HL-60/S4 (cell line): ENCODE measurements around the gene KBTBD2.
"Not testable (repeated sequence)": the region's sequence is repeated elsewhere in the genome, so short reads cannot be mapped to it uniquely, and the experiment has no call there.

Experiments
- in situ Hi-C: fragments of 300-500 bp; cut with MboI; formaldehyde crosslinking; loops from 2 replicates; pipeline ENCODE4 v1.14.3; 2022; ENCODE audit warnings: low sequenced_read_pairs

KBTBD2 gene

DNA sequence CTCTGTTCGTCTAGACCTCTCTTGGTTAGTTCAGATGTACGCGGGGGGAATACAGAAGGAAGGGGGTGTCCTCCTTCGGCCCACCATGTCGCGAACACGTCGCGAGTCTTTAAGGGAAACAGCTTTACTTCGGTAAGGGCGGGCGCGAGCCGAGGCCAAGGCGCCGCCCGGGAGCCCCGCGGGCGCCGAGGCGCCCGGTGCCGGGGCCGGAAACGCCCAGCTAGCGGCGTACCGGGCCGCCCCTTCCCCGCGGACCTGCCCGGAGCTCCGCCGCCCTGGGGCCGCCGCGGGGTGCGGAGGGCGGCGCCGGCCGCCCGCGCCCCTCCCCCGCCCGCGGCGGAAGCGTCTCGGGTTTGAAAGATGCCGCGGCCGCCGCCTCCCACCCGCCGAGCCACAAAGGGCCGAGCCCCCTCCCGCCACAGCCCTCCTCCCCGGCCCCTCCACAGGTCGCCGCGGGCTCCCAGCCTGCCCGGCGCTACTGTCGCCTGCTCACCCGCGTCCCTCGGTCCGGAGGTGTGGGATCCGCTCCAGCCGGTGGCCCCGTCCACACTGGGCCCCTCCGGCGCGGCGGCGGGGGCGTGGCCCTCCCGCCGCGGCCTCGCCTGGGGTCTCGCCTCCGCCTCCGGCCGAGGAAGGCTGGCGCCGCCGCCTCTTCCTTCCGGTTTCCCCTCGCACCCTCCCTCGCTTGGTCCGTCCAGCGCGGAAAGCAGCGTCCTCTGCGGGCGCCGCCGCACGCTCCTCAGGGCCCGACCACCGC lies at the start of gene KBTBD2:
TSS of gene KBTBD2 (minus strand) at position 718 of the 757 bp plus-strand sequence. CDS start 12,156 bp downstream, outside the sequence.
- in situ Hi-C loops: no loop called here

DNA sequence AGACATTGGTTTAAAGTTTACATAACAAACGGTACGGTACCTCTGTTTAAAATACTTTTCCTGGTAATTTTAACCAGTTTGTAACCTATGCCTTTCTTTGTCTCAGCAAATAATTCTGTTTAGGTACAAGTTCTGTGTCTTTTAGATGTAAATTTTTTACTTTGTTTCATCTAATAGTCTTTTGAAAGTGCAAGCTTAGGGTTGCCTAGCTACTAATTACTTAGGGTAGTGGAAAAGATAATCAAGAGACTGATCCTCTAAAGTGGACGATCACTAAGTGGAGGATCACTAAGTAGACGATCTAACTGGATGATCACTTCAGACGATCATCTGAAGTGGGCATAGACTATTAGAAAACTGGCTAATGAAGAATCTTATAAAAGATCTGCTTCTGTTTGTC lies 49.6 kb upstream of the KBTBD2 start:
- in situ Hi-C loops: no loop called here

- in situ Hi-C loops: no loop called here
Observed at GRCh38 chr7:32937344-32938174, 46.0 kb upstream of the KBTBD2 start.

GRCh38 chr7:32936689-32937088 lies 45.1 kb upstream of the KBTBD2 start:
- in situ Hi-C loops: no loop called here

DNA sequence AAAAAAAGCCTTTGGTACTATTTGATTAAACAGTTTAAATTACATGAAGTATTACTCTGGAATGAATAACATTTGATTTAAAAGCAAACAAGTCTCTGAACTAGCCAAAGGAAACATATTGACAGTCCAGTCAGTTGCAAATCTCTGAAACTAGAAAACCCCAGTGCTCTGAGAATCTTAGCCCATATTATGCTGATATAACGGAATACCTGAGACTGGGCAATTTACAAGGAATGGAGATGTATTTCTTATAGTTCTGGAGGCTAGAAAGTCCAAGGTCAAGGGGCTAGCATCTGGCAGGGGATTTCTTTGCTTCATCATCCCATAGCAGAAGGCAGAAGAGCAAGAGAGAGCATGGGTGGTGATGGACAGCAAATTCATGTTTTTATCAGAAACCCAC lies 44.0 kb upstream of the KBTBD2 start:
- in situ Hi-C loops: no loop called here

GRCh38 chr7:32930378-32930777 lies 38.8 kb upstream of the KBTBD2 start:
- in situ Hi-C loops: no loop called here

DNA sequence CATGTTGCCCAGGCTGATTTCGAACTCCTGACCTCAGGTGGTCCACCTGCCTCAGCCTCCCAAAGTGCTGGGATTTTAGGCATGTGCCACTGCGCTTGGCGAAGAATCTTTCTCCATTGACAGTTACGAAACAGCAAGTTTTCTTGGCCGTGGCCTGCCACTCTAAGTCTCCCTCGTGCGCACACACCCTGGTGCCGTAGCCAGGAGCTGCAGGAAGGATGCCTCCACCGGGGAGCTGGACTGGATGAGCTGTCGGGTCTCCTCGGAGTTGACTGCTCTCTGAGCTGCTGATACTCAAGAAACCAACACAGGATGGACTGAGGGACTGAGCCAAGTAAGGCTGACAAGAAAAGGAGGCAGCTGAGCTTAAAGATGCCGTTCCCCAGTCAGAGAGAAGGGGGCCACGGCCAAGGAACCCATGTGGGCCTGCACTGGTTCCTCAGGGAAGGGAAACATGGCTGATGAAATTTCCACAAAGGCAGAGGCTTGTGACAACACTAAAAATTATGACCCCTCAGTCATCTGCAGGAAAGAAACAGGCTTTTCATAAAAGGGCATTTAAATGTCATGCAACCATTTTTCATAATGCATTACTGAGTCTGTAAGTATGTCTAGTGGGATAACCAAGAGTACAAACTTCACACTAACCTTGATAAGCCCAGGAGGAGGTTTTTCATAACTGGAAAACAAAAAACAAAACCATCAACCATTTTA lies 38.0 kb upstream of the KBTBD2 start:
- in situ Hi-C loops: no loop called here

GRCh38 chr7:32928785-32929298 lies 37.3 kb upstream of the KBTBD2 start:
- in situ Hi-C loops: no loop called here

- in situ Hi-C loops: no loop called here
Observed at GRCh38 chr7:32921896-32922295, 30.3 kb upstream of the KBTBD2 start.

DNA sequence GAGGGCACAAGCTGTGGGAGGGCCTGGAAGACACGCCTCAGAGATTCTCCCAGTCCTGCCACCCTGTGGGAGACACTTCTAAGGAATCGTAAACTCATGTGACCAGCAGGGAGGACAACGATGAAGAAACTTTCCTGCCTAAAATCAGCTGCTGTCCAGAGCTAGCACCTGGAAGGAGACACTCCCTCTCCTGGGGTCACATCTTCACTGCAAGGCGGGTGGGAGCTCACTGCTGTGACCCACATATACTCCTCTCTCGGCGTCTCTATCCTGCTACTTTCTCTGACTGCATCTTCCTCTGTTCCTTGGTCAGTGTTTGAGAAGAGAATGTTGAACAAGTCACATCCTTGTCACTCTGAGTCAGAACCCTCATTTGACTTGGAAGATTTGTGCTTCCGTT lies 25.4 kb upstream of the KBTBD2 start:
- in situ Hi-C loops: not testable (repeated sequence)

DNA sequence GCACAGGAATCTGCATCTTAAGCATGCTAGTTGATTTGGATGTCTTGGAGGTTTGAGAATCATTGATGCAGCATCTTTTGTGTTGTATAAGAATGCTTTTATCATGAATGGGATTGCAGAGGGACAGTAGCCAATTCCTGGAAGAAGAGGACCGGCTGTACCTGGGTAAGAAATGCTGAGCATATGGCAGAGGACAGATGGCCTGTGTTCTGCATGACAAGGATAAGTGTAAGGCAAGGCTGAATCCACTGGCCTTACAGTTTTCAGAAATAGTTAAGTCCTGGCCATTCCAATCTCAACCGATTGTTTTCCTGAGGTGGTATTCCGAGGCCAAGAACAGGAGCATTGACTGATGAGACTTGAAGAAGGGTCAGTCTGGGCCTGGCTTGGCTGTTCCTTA lies 24.4 kb upstream of the KBTBD2 start:
- in situ Hi-C loops: no loop called here

GRCh38 chr7:32915041-32915536 lies 23.5 kb upstream of the KBTBD2 start:
- in situ Hi-C loops: no loop called here

- in situ Hi-C loops: no loop called here
Observed at GRCh38 chr7:32914184-32914583, 22.6 kb upstream of the KBTBD2 start.

DNA sequence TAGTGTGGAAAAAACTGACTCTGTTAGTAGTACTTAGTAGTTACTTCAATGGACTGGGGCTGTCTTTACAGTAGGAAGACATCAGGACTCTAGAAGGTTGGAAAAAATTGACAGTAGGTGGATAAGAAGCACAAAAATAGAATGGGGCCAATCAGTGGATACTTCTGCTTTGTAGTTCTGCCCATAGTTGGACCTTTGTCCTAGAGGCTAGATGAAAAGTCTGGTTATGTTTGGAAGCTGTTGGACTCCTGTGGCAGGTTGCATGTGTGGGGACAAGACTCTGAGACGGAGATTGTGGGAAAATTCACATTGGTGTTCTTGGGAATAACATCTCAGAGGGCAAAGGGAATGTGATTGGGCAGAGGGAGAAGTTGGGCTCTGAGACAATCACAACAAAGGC lies 18.6 kb upstream of the KBTBD2 start:
- in situ Hi-C loops: no loop called here

- in situ Hi-C loops: no loop called here
Observed at GRCh38 chr7:32905175-32905662, 13.7 kb upstream of the KBTBD2 start.

DNA sequence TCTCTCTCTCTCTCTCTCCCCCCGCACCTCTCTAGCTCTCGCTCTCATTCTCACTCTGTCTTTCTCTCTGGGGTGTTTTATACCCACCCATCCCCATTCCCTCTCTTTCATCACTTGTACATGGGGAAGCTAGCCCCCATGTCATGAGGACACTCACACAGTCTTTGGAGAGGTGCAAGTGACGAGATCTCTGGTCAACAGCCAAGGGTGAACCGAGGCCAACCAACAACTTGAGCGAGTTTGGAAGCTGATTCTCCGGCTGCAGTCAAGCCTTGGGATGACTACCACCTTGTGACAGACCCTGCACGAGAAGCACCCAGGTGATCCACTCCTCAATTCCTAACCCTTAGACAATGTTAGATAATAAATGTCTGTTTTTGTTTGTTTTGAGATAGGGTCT lies 10.1 kb upstream of the KBTBD2 start:
- in situ Hi-C loops: no loop called here

- in situ Hi-C loops: no loop called here
Observed at GRCh38 chr7:32900433-32900995, 9.0 kb upstream of the KBTBD2 start.

DNA sequence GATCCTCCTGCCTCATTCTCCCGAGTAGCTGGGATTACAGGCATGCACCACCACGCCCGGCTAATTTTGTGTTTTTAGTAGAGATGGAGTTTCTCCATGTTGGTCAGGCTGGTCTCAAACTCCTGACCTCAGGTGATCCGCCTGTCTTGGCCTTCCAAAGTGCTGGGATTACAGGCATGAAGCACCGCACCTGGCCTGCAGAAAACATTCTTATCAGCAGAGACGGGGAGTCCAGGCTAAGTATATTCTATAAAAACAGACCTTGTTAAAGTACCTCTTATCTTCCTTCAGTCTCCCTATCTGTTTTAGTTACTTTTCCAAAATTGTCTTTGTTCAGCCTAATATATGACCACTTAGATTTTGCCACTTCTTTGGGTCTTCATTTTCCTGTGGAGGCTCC lies 5.8 kb upstream of the KBTBD2 start:
- in situ Hi-C loops: not testable (repeated sequence)

- in situ Hi-C loops: no loop called here
Observed at GRCh38 chr7:32896564-32897347, 5.2 kb upstream of the KBTBD2 start.

- in situ Hi-C loops: no loop called here
Observed at GRCh38 chr7:32894171-32894570, 2.6 kb upstream of the KBTBD2 start.
